ENCODE results near the gene EPHB1. TPM values are rescaled to one million over a fixed set of nuclear protein-coding genes. Genes with fewer than 3 reads are reported as not detected.

The EPHB1 gene
- total RNA-seq, 1 experiment from 2014 or later = 2.8 TPM

- Mint-ChIP-seq H3K27me3 (ENCODE audit: low read depth) (no peaks in the 10 kb centered on the region), H3K27ac (no peak overlapping the region), H3K4me3 (no peak overlapping the region), H3K9me3 (peaks cover 12% of the 10 kb centered on the region in 2 experiments), H3K4me1 (peaks cover 3% of the 10 kb centered on the region in 2 experiments), H3K36me3 (ENCODE audit: insufficient read depth in 1 of 3, low read depth in 3 of 3) (peaks cover 3 to 12% (median 8%) of the 10 kb centered on the region in 3 experiments; a peak in 6 of 7 replicates)
- Histone ChIP-seq H4K5ac (ENCODE audit: insufficient read length, low read depth, low read length) (no peak overlapping the region), H2BK15ac (ENCODE audit: low read depth, low read length) (no peak overlapping the region), H2BK12ac (ENCODE audit: insufficient read length, low read depth, low read length) (no peak overlapping the region), H3K27ac (ENCODE audit: insufficient read length, low read depth, low read length) (no peak overlapping the region), H3K9me3 (ENCODE audit: control insufficient read depth, low read depth, low read length) (no peaks in the 10 kb centered on the region), H2AK5ac (ENCODE audit: insufficient read length, low read length) (no peak overlapping the region), H3K4me1 (ENCODE audit: insufficient read depth, low read length) (no peaks in the 10 kb centered on the region), H3K9ac (ENCODE audit: extremely low read depth, insufficient read length, low read length) (no peak overlapping the region), H3K4me2 (ENCODE audit: insufficient read depth, insufficient read length, low read length) (no peak overlapping the region), H2BK5ac (ENCODE audit: insufficient read length, low read length) (no peak overlapping the region), H3K14ac (ENCODE audit: insufficient read depth, low read length) (no peak overlapping the region), H2AFZ (ENCODE audit: low read length) (no peak overlapping the region), H4K91ac (ENCODE audit: insufficient read length, low read depth, low read length) (no peak overlapping the region), H3K27me3 (ENCODE audit: insufficient read depth, low read length) (no peaks in the 10 kb centered on the region), H2BK20ac (ENCODE audit: low read depth, low read length, poor library complexity, severe bottlenecking) (no peak overlapping the region), H3K23me2 (ENCODE audit: insufficient read length, low read depth, low read length, poor library complexity, severe bottlenecking) (no peaks in the 10 kb centered on the region), H3K56ac (ENCODE audit: insufficient read length, low read depth, low read length) (no peak overlapping the region), H3K79me2 (ENCODE audit: insufficient read depth, low read length) (no peaks in the 10 kb centered on the region), H3K79me1 (ENCODE audit: insufficient read depth, low read depth, low read length, poor library complexity, severe bottlenecking) (no peaks in the 10 kb centered on the region), H3K4ac (ENCODE audit: low read depth, low read length) (no peak overlapping the region), H4K8ac (replicated peaks; ENCODE audit: insufficient read length, low read depth, low read length) (no peak overlapping the region), H3K18ac (ENCODE audit: insufficient read length, low read depth, low read length) (no peak overlapping the region), H2BK120ac (ENCODE audit: low read depth, low read length, poor library complexity, severe bottlenecking) (no peak overlapping the region), H3T11ph (ENCODE audit: low read length) (no peak overlapping the region), H3K23ac (ENCODE audit: insufficient read length, low read depth, low read length) (no peak overlapping the region), H4K20me1 (ENCODE audit: control insufficient read depth, insufficient read depth, insufficient read length) (no peaks in the 10 kb centered on the region)
- DNase-seq = no peak
- WGBS (ENCODE audit: extremely low coverage, insufficient read length, low lambda C conversion rate) = no CpG with 5 or more reads among the region's 2 CpGs
- TF ChIP-seq CTCF (conservative IDR thresholded peaks at IDR 0.05) = no peak
Observed at GRCh38 chr3:135301670-135302069, 506.6 kb downstream of the EPHB1 start.

Measured in H9 (cell line).